ENCODE data around the gene NEXN. TPM values are rescaled to one million over a fixed set of nuclear protein-coding genes. Genes with fewer than 3 reads are reported as not detected.

The NEXN gene
- total RNA-seq, 2 experiments from 2014 or later: 1.7 to 1.9 TPM

DNA sequence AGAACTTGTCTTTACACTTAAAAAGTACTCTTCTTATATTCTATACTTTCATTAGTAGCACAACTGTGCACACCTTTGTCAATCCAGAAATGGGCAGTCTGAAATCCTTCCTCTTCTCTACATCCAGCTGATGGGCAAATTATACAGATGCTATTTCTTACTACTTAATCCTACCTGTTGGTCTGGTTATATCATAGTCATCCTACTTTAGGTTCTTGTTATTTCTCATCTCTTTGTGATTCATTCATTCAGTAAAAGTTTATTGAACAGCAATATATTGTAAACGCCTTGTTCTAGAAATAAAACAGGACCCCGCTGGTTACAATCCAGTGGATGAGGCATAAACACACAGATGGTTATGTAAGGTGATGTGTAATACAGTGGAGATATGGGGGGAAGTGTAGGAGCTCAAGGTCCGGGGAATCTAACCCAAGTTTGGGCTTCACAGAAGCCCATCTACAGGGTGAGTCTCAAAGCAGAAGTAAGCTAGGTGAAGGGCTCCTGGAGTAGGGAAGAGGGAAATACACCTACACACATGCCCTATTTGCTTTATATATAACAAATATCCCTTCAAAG, 102.3 kb downstream of the NEXN start:
- intact Hi-C loops (cut with micrococcal nuclease): no loop called here
- no peak for DNase-seq
- H3K4me1 Mint-ChIP-seq (ENCODE audit: low read depth): peaks cover 36% of the 10 kb centered on the region
- H3K27ac Mint-ChIP-seq: no peak overlapping the region
- H3K4me3 Mint-ChIP-seq: no peak overlapping the region
- H3K27me3 Mint-ChIP-seq (ENCODE audit: low read depth): no peaks in the 10 kb centered on the region
- H3K36me3 Mint-ChIP-seq (ENCODE audit: low read depth): peaks cover 10% of the 10 kb centered on the region
- CTCF ChIA-PET: interaction anchor here (0.6 to 1.2 kb wide), 3 partner anchors 10 to 187 kb away, joined by 3 to 4 read pairs (median 4); no protein-coding TSS in a partner anchor
- no peaks in the 10 kb centered on the region for H3K9me3 Mint-ChIP-seq

DNA sequence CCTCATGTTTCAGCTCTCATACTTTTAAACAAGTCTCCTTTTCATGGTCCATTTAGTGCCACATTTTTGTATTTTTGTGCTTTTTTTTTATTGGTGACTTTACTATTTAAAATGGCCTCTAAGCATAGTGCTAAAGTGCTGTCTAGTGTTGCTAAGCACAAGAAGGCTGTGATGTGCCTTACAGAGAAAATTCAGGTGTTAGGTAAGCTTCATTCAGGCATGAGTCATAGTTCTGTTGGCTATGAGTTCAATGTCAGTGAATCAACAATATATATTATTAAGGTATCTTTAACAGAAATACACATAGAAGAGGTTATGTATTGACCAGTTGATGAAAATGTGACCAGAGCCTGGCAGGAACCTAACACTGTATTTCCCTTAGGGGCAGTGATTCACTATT, 103.2 kb downstream of the NEXN start:
- Mint-ChIP-seq H3K4me3 (no peak overlapping the region), H3K9me3 (no peaks in the 10 kb centered on the region), H3K4me1 (ENCODE audit: low read depth) (peaks cover 28% of the 10 kb centered on the region), H3K36me3 (ENCODE audit: low read depth) (peaks cover 7% of the 10 kb centered on the region), H3K27ac (no peak overlapping the region), H3K27me3 (ENCODE audit: low read depth) (no peaks in the 10 kb centered on the region)
- no peak for DNase-seq
- CTCF ChIA-PET: interaction anchor here (1.1 kb wide), 1 partner anchor 123 kb away, joined by 4 read pairs; no protein-coding TSS in a partner anchor
- intact Hi-C loops (cut with micrococcal nuclease): no loop called here

Other genes starting within 250 kb of the NEXN start
- 10 to 100 TPM; 36.6 to 39.3 TPM for gene ZZZ3, start 206.0 kb upstream of the NEXN start, total RNA-seq
- 10 to 100 TPM; 32.6 to 35.6 TPM for gene USP33, start 128.8 kb upstream of the NEXN start, total RNA-seq
- 1 to 10 TPM; 7.7 to 8.8 TPM for gene MIGA1, start 109.0 kb upstream of the NEXN start, total RNA-seq
- gene FUBP1, start 90.4 kb downstream of the NEXN start, total RNA-seq: 100 to 1,000 TPM; 243 to 244 TPM
- 10 to 100 TPM in 1 of 2 experiments, 1 to 10 TPM in 1; 9.7 to 10.4 TPM for gene DNAJB4, start 116.3 kb downstream of the NEXN start, total RNA-seq
- under 1 TPM; 0.10 to 0.31 TPM for gene GIPC2, start 157.3 kb downstream of the NEXN start, total RNA-seq

Data from activated naive CD4-positive, alpha-beta T cell treated with anti-CD3 and anti-CD28 coated beads for 36 hours (primary cell).